ENCODE data around the gene PPRC1.
A peak's percentile ranks its signal among the peaks of the same experiment; 100 is the strongest.
"Not testable (repeated sequence)": the region's sequence is repeated elsewhere in the genome, so short reads cannot be mapped to it uniquely, and the experiment has no call there.

Gene PPRC1

DNA sequence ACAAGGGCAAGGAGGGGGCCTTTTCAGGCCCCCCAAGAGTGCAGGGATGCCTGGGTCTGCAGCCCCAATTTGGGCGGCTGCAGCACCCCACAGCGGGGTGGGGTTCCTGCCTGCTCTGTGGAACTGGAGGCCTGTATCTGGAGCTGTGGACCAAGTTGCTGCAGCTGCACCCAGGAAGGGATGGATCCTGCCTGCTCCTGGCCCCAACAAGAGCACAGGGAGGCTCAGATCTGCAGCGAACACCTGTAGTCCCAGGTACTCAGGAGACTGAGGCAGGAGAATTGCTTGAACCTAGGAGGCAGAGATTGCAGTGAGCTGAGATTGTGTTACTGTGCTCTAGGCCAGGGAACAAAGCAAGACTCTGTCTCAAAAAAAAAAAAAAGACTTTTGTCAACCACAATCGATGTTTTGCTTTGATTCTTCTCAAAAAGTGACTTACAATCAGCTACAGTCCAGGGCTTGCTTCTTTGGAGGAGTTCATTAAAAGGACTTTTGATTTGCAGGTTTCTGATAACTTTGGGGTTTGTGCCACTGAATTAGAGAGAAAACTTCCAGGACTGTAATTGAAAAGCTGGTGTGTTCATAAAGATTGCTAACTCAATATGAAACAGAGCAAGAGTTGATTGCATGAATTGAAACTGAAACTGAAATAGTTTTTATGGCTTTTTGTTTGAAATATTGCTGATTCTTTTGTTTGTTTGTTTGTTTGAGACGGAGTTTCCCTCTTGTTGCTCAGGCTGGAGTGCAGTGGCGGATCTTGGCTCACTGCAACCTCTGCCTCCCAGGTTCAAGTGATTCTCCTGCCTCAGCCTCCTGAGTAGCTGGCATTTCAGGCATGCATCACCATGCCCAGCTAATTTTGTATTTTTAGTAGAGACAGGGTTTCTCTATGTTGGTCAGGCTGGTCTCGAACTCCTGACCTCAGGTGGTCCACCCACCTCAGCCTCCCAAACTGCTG is 56.4 kb downstream of the PPRC1 start:
- FAIRE-seq: peak; percentile 76
- DNase-seq (ENCODE audit: insufficient read length, low spot score): not testable (repeated sequence)

DNA sequence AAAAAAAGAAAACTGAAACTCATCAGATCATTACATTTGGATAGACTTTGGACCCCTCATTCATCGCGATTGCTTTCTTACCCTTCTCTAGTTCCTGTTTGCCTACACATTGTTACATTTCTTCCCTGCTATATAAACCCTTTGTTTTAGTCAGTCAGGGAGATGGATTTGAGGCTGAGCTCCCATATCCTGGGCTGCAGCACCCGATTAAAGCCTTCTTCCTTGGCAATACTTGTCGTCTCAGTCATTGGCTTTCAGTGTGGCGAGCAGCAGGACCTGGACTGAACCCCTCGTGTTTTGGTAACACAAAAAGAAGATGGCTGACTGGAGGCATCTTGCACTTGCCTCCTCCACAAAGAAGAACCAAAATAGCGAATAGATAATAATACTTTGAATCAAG is 59.1 kb downstream of the PPRC1 start:
- FAIRE-seq: no peak
- no peak for DNase-seq (ENCODE audit: insufficient read length, low spot score)

DNA sequence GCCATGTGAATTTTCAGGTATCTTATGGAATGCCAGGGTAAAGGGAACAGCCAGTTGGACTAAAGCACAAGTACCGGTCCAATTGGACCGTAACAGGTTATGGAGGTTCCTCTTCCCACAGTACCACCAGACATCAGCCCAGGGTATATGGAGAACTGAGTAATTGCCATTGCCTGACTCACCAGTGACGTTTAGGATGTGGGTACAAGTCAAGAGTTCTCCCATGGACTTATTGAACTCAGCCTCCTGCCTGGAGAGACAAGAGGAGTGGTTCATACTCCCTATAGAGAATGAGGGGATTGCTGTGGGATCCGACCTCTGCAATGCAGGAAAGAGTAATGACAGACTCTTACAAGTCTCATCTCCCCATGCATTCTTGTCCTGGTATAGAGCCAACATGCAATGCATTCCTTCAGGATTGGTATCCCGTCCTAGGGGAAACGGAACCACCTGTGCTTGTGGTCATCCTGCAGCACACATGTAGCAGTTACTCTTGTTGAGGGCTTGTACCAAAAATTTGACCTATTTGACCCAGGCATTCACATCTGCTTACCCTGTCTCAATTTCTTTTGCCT is 62.5 kb downstream of the PPRC1 start:
- DNase-seq (ENCODE audit: insufficient read length, low spot score): no peak
- no peak for FAIRE-seq

DNA sequence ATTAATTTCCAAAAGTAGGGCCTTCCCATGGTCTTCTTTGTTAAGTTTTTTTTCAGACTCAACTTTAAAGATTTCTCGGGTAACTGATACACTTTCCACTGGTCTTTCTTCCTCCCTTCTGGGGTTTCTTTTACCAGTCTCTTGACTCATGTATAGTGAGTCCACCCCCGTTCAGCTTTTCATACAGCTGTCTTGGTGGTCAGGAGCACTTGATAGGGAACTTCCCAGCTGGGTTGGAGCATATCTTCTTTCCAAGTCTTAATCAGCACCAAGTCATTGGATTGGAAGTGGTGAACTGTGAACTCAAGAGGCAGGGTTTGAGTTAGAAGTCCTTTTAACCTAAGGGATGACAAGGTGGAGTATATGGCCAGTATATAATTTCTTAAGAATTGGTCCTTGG is 64.1 kb downstream of the PPRC1 start:
- FAIRE-seq (no peak), DNase-seq (ENCODE audit: insufficient read length, low spot score) (no peak)

DNA sequence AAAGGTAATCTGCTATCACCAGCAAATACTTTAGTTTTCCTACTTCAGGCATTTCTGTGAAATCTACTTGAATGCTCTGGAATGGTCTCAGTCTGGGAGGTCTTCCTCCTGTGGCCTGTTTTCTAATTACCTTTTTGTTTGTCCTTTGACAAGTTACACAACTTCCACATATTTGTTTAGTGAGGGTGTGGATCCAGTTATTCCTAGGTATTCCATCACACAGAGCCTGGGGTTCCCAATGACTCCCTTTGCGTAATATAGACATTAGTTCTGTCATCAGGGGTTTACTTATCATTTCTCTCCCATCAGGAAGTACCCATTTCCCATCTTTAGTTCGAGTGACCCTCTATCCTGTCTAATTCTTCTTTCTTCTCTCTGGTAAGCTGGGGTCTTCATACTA is 65.2 kb downstream of the PPRC1 start:
- FAIRE-seq (no peak), DNase-seq (ENCODE audit: insufficient read length, low spot score) (no peak)
